MM.1S (cell line): Measurements from ENCODE around the gene KIFAP3.
A peak's percentile ranks its signal among the peaks of the same experiment; 100 is the strongest.

Experiments
- DNase-seq: peaks from one replicate; pipeline ENCODE4 v3.0.0-alpha.2; 2015
- H2AFZ ChIP-seq: fragments of 300-600 bp; sonication (generic); 2 replicates; pipeline ENCODE4 v1.6.0; 2016; ENCODE audit warnings: antibody characterized with exemption, low read length
- H3F3A ChIP-seq: fragments of 300-600 bp; sonication (generic); 2 replicates; pipeline ENCODE4 v1.6.1; 2016; ENCODE audit warnings: mild to moderate bottlenecking, antibody characterized with exemption, low read length, moderate library complexity, mixed read lengths; ENCODE audit not compliant: insufficient read depth
- H3K27ac ChIP-seq: fragments of 300-600 bp; sonication (generic); 2 replicates; pipeline ENCODE4 v1.5.1; 2016; ENCODE audit warnings: mild to moderate bottlenecking, low read length
- H3K27me3 ChIP-seq: fragments of 300-600 bp; sonication (generic); replicated peaks from 2 replicates; pipeline ENCODE4 v1.6.0; 2016; ENCODE audit warnings: low read length; ENCODE audit not compliant: insufficient read depth
- H3K36me3 ChIP-seq: fragments of 300-600 bp; sonication (generic); replicated peaks from 2 replicates; pipeline ENCODE4 v1.6.1; 2016; ENCODE audit warnings: mild to moderate bottlenecking, low read length, mixed read lengths; ENCODE audit not compliant: insufficient read depth
- H3K4me1 ChIP-seq: fragments of 300-600 bp; sonication (generic); 2 replicates; pipeline ENCODE4 v1.6.1; 2016; ENCODE audit warnings: low read length, mixed read lengths
- H3K4me2 ChIP-seq: fragments of 300-600 bp; sonication (generic); 2 replicates; pipeline ENCODE4 v1.6.0; 2016; ENCODE audit warnings: low read depth, low read length
- H3K4me3 ChIP-seq: fragments of 300-600 bp; sonication (generic); 2 replicates; pipeline ENCODE4 v1.5.1; 2016; ENCODE audit warnings: low read length, mixed read lengths
- H3K79me2 ChIP-seq: fragments of 300-600 bp; sonication (generic); 2 replicates; pipeline ENCODE4 v1.6.1; 2016; ENCODE audit warnings: mixed run types, low read length, mixed read lengths
- H3K9ac ChIP-seq: fragments of 300-600 bp; sonication (generic); 2 replicates; pipeline ENCODE4 v1.6.1; 2016; ENCODE audit warnings: low read length, mixed read lengths
- H3K9me2 ChIP-seq: fragments of 300-600 bp; sonication (generic); replicated peaks from 2 replicates; pipeline ENCODE4 v1.6.1; 2016; ENCODE audit warnings: mild to moderate bottlenecking, low read length, mixed read lengths; ENCODE audit not compliant: insufficient read depth
- H3K9me3 ChIP-seq: fragments of 300-600 bp; sonication (generic); replicated peaks from 2 replicates; pipeline ENCODE4 v1.6.1; 2016; ENCODE audit warnings: mild to moderate bottlenecking, low read length, mixed read lengths; ENCODE audit not compliant: insufficient read depth
- H4K20me1 ChIP-seq: fragments of 300-600 bp; sonication (generic); 2 replicates; pipeline ENCODE4 v1.6.1; 2016; ENCODE audit warnings: mild to moderate bottlenecking, low read length, moderate library complexity, mixed read lengths; ENCODE audit not compliant: insufficient read depth
- EZH2 ChIP-seq: fragments of 300-600 bp; sonication (generic); optimal IDR thresholded peaks from 2 replicates; pipeline ENCODE3; 2017; ENCODE audit warnings: low read depth, mild to moderate bottlenecking, antibody characterized with exemption, low read length, mixed read lengths
- EZH2phosphoT487 ChIP-seq: fragments of 300-600 bp; sonication (generic); IDR thresholded peaks from 2 replicates; pipeline ENCODE4 v1.6.1; 2018; ENCODE audit warnings: antibody characterized with exemption, low read length
- TF ChIP-seq, protein P1 (sequence below): fragments of 300-600 bp; sonication (generic); IDR thresholded peaks from 2 replicates; pipeline ENCODE4 v1.5.1; 2016; ENCODE audit warnings: antibody characterized with exemption, low read length, mixed read lengths

Gene KIFAP3

DNA sequence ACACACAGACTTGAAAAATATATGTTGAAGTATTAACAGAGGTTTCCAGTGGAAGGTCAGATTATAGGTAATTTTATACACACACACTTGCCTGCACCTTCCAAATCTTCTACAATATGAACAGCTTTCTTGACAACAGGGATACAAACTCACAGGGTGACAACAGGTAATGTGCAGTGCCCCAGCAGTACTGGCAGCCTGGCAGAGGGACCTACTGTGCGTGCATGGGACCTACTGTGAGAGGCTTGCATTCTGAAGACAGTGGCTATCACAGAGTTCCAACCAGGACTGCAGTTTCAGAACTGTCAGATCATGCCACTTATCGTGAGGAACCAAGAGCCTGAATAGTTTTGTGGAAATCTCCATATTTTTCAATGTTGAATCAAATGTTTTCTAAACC, 184.6 kb downstream of the KIFAP3 start:
- TF ChIP-seq EZH2: no peak
- 0 out of 2 replicates have a peak, but pooled peaks cover 8% of the 10 kb centered on the region for H3K36me3 ChIP-seq
- no peak overlapping the region for H3K27ac ChIP-seq
- no peak overlapping the region for H3K4me2 ChIP-seq
- H3K9ac ChIP-seq: no peak overlapping the region
- no peaks in the 10 kb centered on the region for H4K20me1 ChIP-seq
- no peaks in the 10 kb centered on the region for H3K27me3 ChIP-seq
- no peaks in the 10 kb centered on the region for H3K9me3 ChIP-seq
- DNase-seq: no peak
- no peaks in the 10 kb centered on the region for H3K9me2 ChIP-seq
- peaks cover 62% of the 10 kb centered on the region for H3K79me2 ChIP-seq
- H3K4me3 ChIP-seq: no peak overlapping the region
- 0 out of 2 replicates have a peak, but pooled peaks cover 6% of the 10 kb centered on the region for H3F3A ChIP-seq
- peaks cover 22% of the 10 kb centered on the region for H3K4me1 ChIP-seq
- H2AFZ ChIP-seq: no peak overlapping the region

DNA sequence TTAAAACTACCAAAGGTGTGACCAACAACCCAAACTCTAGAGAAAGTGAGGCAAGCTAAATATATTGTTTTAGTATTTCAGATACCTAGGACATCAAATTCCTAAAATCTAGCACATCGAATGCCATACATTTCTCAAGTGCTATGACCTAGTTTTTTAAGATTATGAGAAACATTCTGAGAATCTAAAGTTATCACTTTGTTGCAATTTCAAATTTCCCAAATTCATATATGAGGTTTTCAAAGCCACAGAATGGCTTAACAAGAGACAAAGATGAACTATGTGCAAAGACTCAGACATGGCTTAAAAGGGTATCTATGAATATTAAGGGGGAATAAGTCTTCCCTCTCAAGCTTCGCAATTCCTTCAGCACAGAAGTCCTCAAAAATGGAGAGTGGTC, 187.6 kb downstream of the KIFAP3 start:
- Histone ChIP-seq H2AFZ (no peak overlapping the region), H3F3A (no peaks in the 10 kb centered on the region), H3K4me1 (peaks cover 10% of the 10 kb centered on the region), H3K9me2 (no peaks in the 10 kb centered on the region), H3K27me3 (no peaks in the 10 kb centered on the region), H3K4me2 (no peak overlapping the region), H3K9me3 (no peaks in the 10 kb centered on the region), H3K79me2 (peaks cover 51% of the 10 kb centered on the region), H3K4me3 (no peak overlapping the region), H4K20me1 (no peaks in the 10 kb centered on the region), H3K27ac (no peak overlapping the region), H3K9ac (no peak overlapping the region), H3K36me3 (0 out of 2 replicates have a peak, but pooled peaks cover 8% of the 10 kb centered on the region)
- TF ChIP-seq EZH2 (no peak), EZH2phosphoT487 (no peak)
- TF ChIP-seq, protein P1, sequence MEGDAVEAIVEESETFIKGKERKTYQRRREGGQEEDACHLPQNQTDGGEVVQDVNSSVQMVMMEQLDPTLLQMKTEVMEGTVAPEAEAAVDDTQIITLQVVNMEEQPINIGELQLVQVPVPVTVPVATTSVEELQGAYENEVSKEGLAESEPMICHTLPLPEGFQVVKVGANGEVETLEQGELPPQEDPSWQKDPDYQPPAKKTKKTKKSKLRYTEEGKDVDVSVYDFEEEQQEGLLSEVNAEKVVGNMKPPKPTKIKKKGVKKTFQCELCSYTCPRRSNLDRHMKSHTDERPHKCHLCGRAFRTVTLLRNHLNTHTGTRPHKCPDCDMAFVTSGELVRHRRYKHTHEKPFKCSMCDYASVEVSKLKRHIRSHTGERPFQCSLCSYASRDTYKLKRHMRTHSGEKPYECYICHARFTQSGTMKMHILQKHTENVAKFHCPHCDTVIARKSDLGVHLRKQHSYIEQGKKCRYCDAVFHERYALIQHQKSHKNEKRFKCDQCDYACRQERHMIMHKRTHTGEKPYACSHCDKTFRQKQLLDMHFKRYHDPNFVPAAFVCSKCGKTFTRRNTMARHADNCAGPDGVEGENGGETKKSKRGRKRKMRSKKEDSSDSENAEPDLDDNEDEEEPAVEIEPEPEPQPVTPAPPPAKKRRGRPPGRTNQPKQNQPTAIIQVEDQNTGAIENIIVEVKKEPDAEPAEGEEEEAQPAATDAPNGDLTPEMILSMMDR: no peak
- DNase-seq: no peak

DNA sequence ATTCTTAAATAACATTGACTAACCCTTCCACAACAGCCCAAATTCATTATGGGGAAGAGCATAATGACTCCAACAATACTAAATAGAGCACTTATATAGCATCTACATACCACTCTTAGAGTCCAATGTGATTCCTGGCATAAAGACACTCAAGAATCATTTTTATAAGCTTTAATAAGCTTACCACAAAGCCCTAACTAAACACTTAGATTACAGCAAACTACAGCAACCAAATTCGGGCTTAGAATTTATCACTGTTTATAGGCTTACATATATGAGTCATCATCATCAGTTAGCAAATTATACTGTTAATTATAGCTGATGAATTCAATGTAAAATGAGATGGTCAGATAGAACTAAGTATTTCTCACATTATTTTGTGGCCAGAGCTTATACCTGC, 188.1 kb downstream of the KIFAP3 start:
- no peaks in the 10 kb centered on the region for H3K27me3 ChIP-seq
- no peak overlapping the region for H3K4me3 ChIP-seq
- TF ChIP-seq EZH2: no peak
- TF ChIP-seq, protein P1: no peak
- TF ChIP-seq EZH2phosphoT487: no peak
- no peaks in the 10 kb centered on the region for H3K9me3 ChIP-seq
- H2AFZ ChIP-seq: no peak overlapping the region
- no peaks in the 10 kb centered on the region for H3K9me2 ChIP-seq
- peaks cover 46% of the 10 kb centered on the region for H3K79me2 ChIP-seq
- H3K27ac ChIP-seq: no peak overlapping the region
- 0 out of 2 replicates have a peak, but pooled peaks cover 8% of the 10 kb centered on the region for H3K36me3 ChIP-seq
- no peak overlapping the region for H3K4me2 ChIP-seq
- no peaks in the 10 kb centered on the region for H3F3A ChIP-seq
- no peaks in the 10 kb centered on the region for H4K20me1 ChIP-seq
- peaks cover 9% of the 10 kb centered on the region; the same call in 1 of the 2 replicates for H3K4me1 ChIP-seq
- DNase-seq: no peak
- no peak overlapping the region for H3K9ac ChIP-seq

DNA sequence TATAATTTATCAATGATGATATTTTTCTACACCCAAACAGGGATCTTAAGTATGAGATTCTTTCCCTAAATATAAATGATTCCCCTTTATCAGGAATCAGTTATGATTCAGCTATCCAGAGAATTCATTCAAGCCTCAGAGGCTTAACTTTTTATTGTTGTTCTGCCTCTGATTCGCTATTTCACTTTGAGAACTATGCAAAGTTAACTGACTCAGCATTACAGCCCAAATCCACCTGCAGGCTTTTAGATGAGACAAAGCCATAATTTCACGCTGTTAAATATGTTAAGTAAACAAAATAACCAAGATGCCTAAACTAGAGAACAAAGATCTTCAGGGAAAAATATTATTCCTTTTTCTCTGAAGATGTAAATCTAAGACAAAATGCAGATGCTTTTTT, 189.3 kb downstream of the KIFAP3 start:
- TF ChIP-seq EZH2: no peak
- TF ChIP-seq, protein P1: no peak
- TF ChIP-seq EZH2phosphoT487: no peak
- no peak overlapping the region for H3K4me2 ChIP-seq
- H3K27me3 ChIP-seq: no peaks in the 10 kb centered on the region
- H3K79me2 ChIP-seq: peaks cover 36% of the 10 kb centered on the region
- no peak overlapping the region for H3K4me3 ChIP-seq
- 0 out of 2 replicates have a peak, but pooled peaks cover 8% of the 10 kb centered on the region for H3K36me3 ChIP-seq
- no peak overlapping the region for H3K9ac ChIP-seq
- no peaks in the 10 kb centered on the region for H3K9me2 ChIP-seq
- H4K20me1 ChIP-seq: no peaks in the 10 kb centered on the region
- H3K4me1 ChIP-seq: peaks cover 9% of the 10 kb centered on the region; the same call in 1 of the 2 replicates
- H3F3A ChIP-seq: no peaks in the 10 kb centered on the region
- H3K9me3 ChIP-seq: no peaks in the 10 kb centered on the region
- peak; percentile 33 for DNase-seq
- no peak overlapping the region for H3K27ac ChIP-seq
- H2AFZ ChIP-seq: no peak overlapping the region
